H1 (cell line): Measurements from ENCODE around the gene CCNL2.

ENCODE experiments used
- EP300 ChIP-seq, 2 experiments: IDR thresholded peaks; 1 replicate in 1 of 2; 2 replicates in 1 of 2; pipeline ENCODE4 v1.6.1; 2011 to 2012; ENCODE audit warnings: low read depth in 2 of 2, low read length in 2 of 2, mild to moderate bottlenecking in 2 of 2, borderline replicate concordance in 1 of 2, inconsistent platforms in 1 of 2, moderate library complexity in 1 of 2
- EZH2 ChIP-seq: fragments of 200-600 bp; sonication (generic); IDR thresholded peaks from 2 replicates; pipeline ENCODE4 v1.7.1; 2012; ENCODE audit warnings: low read depth, mild to moderate bottlenecking, moderate library complexity, low read length, inconsistent platforms; ENCODE audit not compliant: severe bottlenecking
- HDAC2 ChIP-seq, 2 experiments: fragments of 300-600 bp in 1 of 2; sonication (generic) in 1 of 2; IDR thresholded peaks; 2 replicates each; pipeline ENCODE4 v1.6.1; 2011 to 2012; ENCODE audit warnings: low read depth in 2 of 2, low read length in 2 of 2, mild to moderate bottlenecking in 2 of 2, moderate library complexity in 2 of 2, borderline replicate concordance in 1 of 2, inconsistent platforms in 1 of 2
- HDAC6 ChIP-seq: IDR thresholded peaks from one replicate; pipeline ENCODE4 v1.7.1; 2012; ENCODE audit warnings: low read depth, mild to moderate bottlenecking, inconsistent platforms, low read length, moderate library complexity
- NRF1 ChIP-seq: IDR thresholded peaks from 2 replicates; pipeline ENCODE4 v1.6.1; 2011; ENCODE audit warnings: mild to moderate bottlenecking, low read depth, low read length, improper control_type of control experiment
- POLR2A ChIP-seq, 2 experiments: IDR thresholded peaks; 1 replicate in 1 of 2; 2 replicates in 1 of 2; pipeline ENCODE4 v1.6.1; 2011; ENCODE audit warnings: low read depth in 2 of 2, low read length in 2 of 2, mild to moderate bottlenecking in 2 of 2; ENCODE audit errors: control extremely low read depth in 1 of 2
- POLR2AphosphoS5 ChIP-seq: IDR thresholded peaks from 2 replicates; pipeline ENCODE4 v1.6.1; 2011; ENCODE audit warnings: low read depth, low read length
- RXRA ChIP-seq: IDR thresholded peaks from 2 replicates; pipeline ENCODE4 v1.6.1; 2011; ENCODE audit warnings: low read depth, mild to moderate bottlenecking, low read length, moderate library complexity; ENCODE audit not compliant: insufficient read depth
- SAP30 ChIP-seq: fragments of 300-600 bp; sonication (generic); IDR thresholded peaks from 2 replicates; pipeline ENCODE4 v1.7.1; 2012; ENCODE audit warnings: low read length, moderate library complexity, mild to moderate bottlenecking, inconsistent platforms; ENCODE audit not compliant: insufficient read depth, insufficient replicate concordance
- SP4 ChIP-seq: IDR thresholded peaks from 2 replicates; pipeline ENCODE4 v1.6.1; 2012; ENCODE audit warnings: low read length, inconsistent platforms
- SUZ12 ChIP-seq: fragments of 200-600 bp; sonication (generic); IDR thresholded peaks from 2 replicates; pipeline ENCODE4 v1.6.1; 2012; ENCODE audit warnings: mild to moderate bottlenecking, inconsistent platforms, low read length, moderate library complexity, mixed read lengths
- TAF1 ChIP-seq: IDR thresholded peaks from 2 replicates; pipeline ENCODE4 v1.6.1; 2011; ENCODE audit warnings: mild to moderate bottlenecking, low read depth, low read length
- TAF7 ChIP-seq: optimal IDR thresholded peaks from 2 replicates; pipeline ENCODE3; 2011; ENCODE audit warnings: low read depth, mild to moderate bottlenecking, inconsistent platforms, low read length, moderate library complexity, borderline replicate concordance

- no peak for TF ChIP-seq NRF1
- no peak for TF ChIP-seq POLR2A (IDR thresholded peaks at IDR 0.05; ENCODE audit: control extremely low read depth in 1 of 2, low read depth in 2 of 2, low read length in 2 of 2)
- no peak for TF ChIP-seq HDAC6
- TF ChIP-seq POLR2AphosphoS5: no peak
- TF ChIP-seq RXRA: no peak
- no peak for TF ChIP-seq HDAC2 (IDR thresholded peaks at IDR 0.05; ENCODE audit: borderline replicate concordance in 1 of 2, low read depth in 2 of 2, low read length in 2 of 2)
- TF ChIP-seq TAF7: no peak
- TF ChIP-seq EZH2: no peak
- no peak for TF ChIP-seq EP300 (IDR thresholded peaks at IDR 0.05; ENCODE audit: borderline replicate concordance in 1 of 2, low read depth in 2 of 2, low read length in 2 of 2)
- no peak for TF ChIP-seq SAP30
- no peak for TF ChIP-seq SUZ12
- no peak for TF ChIP-seq SP4
- no peak for TF ChIP-seq TAF1
Measured at GRCh38 chr1:1346501-1346890, 52.6 kb downstream of the CCNL2 start.
